ACC112 (cell line): Measurements from ENCODE around the gene KLRC1.
A peak's percentile ranks its signal among the peaks of the same experiment; 100 is the strongest.
"Not testable (repeated sequence)": the region's sequence is repeated elsewhere in the genome, so short reads cannot be mapped to it uniquely, and the experiment has no call there.

Experiments used
- H2AFZ ChIP-seq: fragments of 200-600 bp; sonication (generic); one replicate; pipeline ENCODE4 v1.6.0; 2017; ENCODE audit warnings: antibody characterized with exemption, low read length; ENCODE audit not compliant: unreplicated experiment
- H3K27ac ChIP-seq: fragments of 200-600 bp; sonication (generic); 2 replicates; pipeline ENCODE4 v1.5.1; 2014; ENCODE audit warnings: low read depth, mild to moderate bottlenecking, antibody characterized with exemption, low read length, moderate library complexity
- H3K27me3 ChIP-seq: fragments of 200-600 bp; sonication (generic); 2 replicates; pipeline ENCODE4 v1.6.1; 2014; ENCODE audit warnings: mild to moderate bottlenecking, antibody characterized with exemption, low read length, moderate library complexity, mixed read lengths; ENCODE audit not compliant: insufficient read depth
- H3K36me3 ChIP-seq: fragments of 200-600 bp; sonication (generic); 2 replicates; pipeline ENCODE4 v1.6.1; 2016; ENCODE audit warnings: mild to moderate bottlenecking, antibody characterized with exemption, low read length, moderate library complexity, mixed read lengths; ENCODE audit not compliant: insufficient read depth
- H3K4me1 ChIP-seq: fragments of 200-600 bp; sonication (generic); one replicate; pipeline ENCODE4 v1.6.1; 2016; ENCODE audit warnings: low read length, mixed read lengths; ENCODE audit not compliant: insufficient read depth, unreplicated experiment, control insufficient read depth
- H3K4me3 ChIP-seq: fragments of 200-600 bp; sonication (generic); 2 replicates; pipeline ENCODE4 v1.5.1; 2014; ENCODE audit warnings: mild to moderate bottlenecking, low read depth, low read length
- H3K79me2 ChIP-seq: fragments of 200-600 bp; sonication (generic); one replicate; pipeline ENCODE4 v1.6.0; 2016; ENCODE audit warnings: low read length; ENCODE audit not compliant: control insufficient read depth, unreplicated experiment, insufficient read depth

Gene KLRC1

GRCh38 chr12:10453156-10453555 lies at the start of gene KLRC1:
KLRC1 (minus strand) TSS chr12:10453377; CDS start chr12:10451156, 2,221 bp downstream.
- Histone ChIP-seq H3K27me3 (no peaks in the 10 kb centered on the region), H3K36me3 (no peaks in the 10 kb centered on the region), H2AFZ (no peak within 1 kb of the TSS), H3K27ac (no peak within 1 kb of the TSS), H3K4me3 (no peak within 1 kb of the TSS), H3K79me2 (no peaks in the 10 kb centered on the region), H3K4me1 (no peaks in the 10 kb centered on the region)

- no peak overlapping the region for H3K27ac ChIP-seq
- peak overlapping the region; percentile 65 for H3K4me3 ChIP-seq
- H2AFZ ChIP-seq = peak overlapping the region; percentile 93
Measured at GRCh38 chr12:10501030-10501429, 47.9 kb upstream of the KLRC1 start.

GRCh38 chr12:10498042-10498441 lies 44.9 kb upstream of the KLRC1 start:
- Histone ChIP-seq H3K4me1 (peaks cover 4% of the 10 kb centered on the region), H3K27me3 (no peaks in the 10 kb centered on the region), H2AFZ (peak overlapping the region; percentile 61), H3K4me3 (no peak overlapping the region), H3K79me2 (no peaks in the 10 kb centered on the region), H3K27ac (no peak overlapping the region), H3K36me3 (no peaks in the 10 kb centered on the region)

More at GRCh38 chr12:10501030-10501429, 47.9 kb upstream of the KLRC1 start:
- H3K79me2 ChIP-seq = no peaks in the 10 kb centered on the region
- H3K27me3 ChIP-seq = no peaks in the 10 kb centered on the region
- H3K36me3 ChIP-seq = no peaks in the 10 kb centered on the region
- H3K4me1 ChIP-seq = peaks cover 4% of the 10 kb centered on the region

GRCh38 chr12:10497602-10498001 lies 44.4 kb upstream of the KLRC1 start:
- H3K27ac ChIP-seq = no peak overlapping the region
- no peaks in the 10 kb centered on the region for H3K36me3 ChIP-seq
- peaks cover 4% of the 10 kb centered on the region for H3K4me1 ChIP-seq
- peak overlapping the region; percentile 61 for H2AFZ ChIP-seq
- H3K79me2 ChIP-seq = no peaks in the 10 kb centered on the region
- no peak overlapping the region for H3K4me3 ChIP-seq
- no peaks in the 10 kb centered on the region for H3K27me3 ChIP-seq

GRCh38 chr12:10491766-10492165 lies 38.6 kb upstream of the KLRC1 start:
- no peak overlapping the region for H3K4me3 ChIP-seq
- H2AFZ ChIP-seq = no peak overlapping the region
- H3K27me3 ChIP-seq = no peaks in the 10 kb centered on the region
- H3K79me2 ChIP-seq = no peaks in the 10 kb centered on the region
- no peaks in the 10 kb centered on the region for H3K4me1 ChIP-seq
- H3K27ac ChIP-seq = no peak overlapping the region
- no peaks in the 10 kb centered on the region for H3K36me3 ChIP-seq

GRCh38 chr12:10487328-10487727 lies 34.2 kb upstream of the KLRC1 start:
- H3K79me2 ChIP-seq, H3K36me3 ChIP-seq, H3K4me3 ChIP-seq, H3K27ac ChIP-seq, H2AFZ ChIP-seq, H3K4me1 ChIP-seq, H3K27me3 ChIP-seq: not testable (repeated sequence)

GRCh38 chr12:10481901-10482300 lies 28.7 kb upstream of the KLRC1 start:
- H2AFZ ChIP-seq, H3K4me3 ChIP-seq: not testable (repeated sequence)
- peaks cover 10% of the 10 kb centered on the region; the same call in 1 of the 2 replicates for H3K27me3 ChIP-seq

GRCh38 chr12:10472808-10473207 lies 19.6 kb upstream of the KLRC1 start:
- not testable (repeated sequence) for H3K4me1 ChIP-seq, H3K27me3 ChIP-seq, H3K27ac ChIP-seq, H3K36me3 ChIP-seq, H2AFZ ChIP-seq, H3K4me3 ChIP-seq, H3K79me2 ChIP-seq

More at GRCh38 chr12:10481901-10482300, 28.7 kb upstream of the KLRC1 start:
- H3K4me1 ChIP-seq, H3K36me3 ChIP-seq, H3K27ac ChIP-seq, H3K79me2 ChIP-seq: not testable (repeated sequence)

- no peak overlapping the region for H2AFZ ChIP-seq
- peaks cover 13% of the 10 kb centered on the region; the same call in 1 of the 2 replicates for H3K27me3 ChIP-seq
- no peaks in the 10 kb centered on the region for H3K4me1 ChIP-seq
- H3K79me2 ChIP-seq = no peaks in the 10 kb centered on the region
- no peak overlapping the region for H3K4me3 ChIP-seq
- no peaks in the 10 kb centered on the region for H3K36me3 ChIP-seq
- H3K27ac ChIP-seq = no peak overlapping the region
Measured at GRCh38 chr12:10469701-10470100, 16.5 kb upstream of the KLRC1 start.

- Histone ChIP-seq H3K4me3 (no peak overlapping the region), H2AFZ (no peak overlapping the region), H3K79me2 (no peaks in the 10 kb centered on the region), H3K27ac (no peak overlapping the region), H3K4me1 (no peaks in the 10 kb centered on the region), H3K27me3 (peaks cover 17% of the 10 kb centered on the region; the same call in 1 of the 2 replicates), H3K36me3 (no peaks in the 10 kb centered on the region)
Measured at GRCh38 chr12:10466311-10466710, 13.1 kb upstream of the KLRC1 start.

- H2AFZ ChIP-seq = no peak overlapping the region
Measured at GRCh38 chr12:10457760-10458159, 4.6 kb upstream of the KLRC1 start.

More at GRCh38 chr12:10457760-10458159, 4.6 kb upstream of the KLRC1 start:
- H3K79me2 ChIP-seq = no peaks in the 10 kb centered on the region
- no peaks in the 10 kb centered on the region for H3K36me3 ChIP-seq
- no peak overlapping the region for H3K27ac ChIP-seq
- H3K4me3 ChIP-seq = no peak overlapping the region
- H3K4me1 ChIP-seq = no peaks in the 10 kb centered on the region
- no peaks in the 10 kb centered on the region for H3K27me3 ChIP-seq
